Duodenal mucosa (tissue), 2 donors: ENCODE measurements around the gene CLSTN1.
A peak's percentile ranks its signal among the peaks of the same experiment; 100 is the strongest.
"Not testable (repeated sequence)": the region's sequence is repeated elsewhere in the genome, so short reads cannot be mapped to it uniquely, and the experiment has no call there.

ENCODE experiments used
- H3K27ac ChIP-seq: one replicate; pipeline ENCODE4 v1.7.0; 2013; ENCODE audit warnings: low read depth, low read length
- H3K27me3 ChIP-seq, 2 donors: one replicate each; pipeline ENCODE4 v1.7.0; 2013; ENCODE audit warnings: low read length in 2 of 2, control low read depth in 1 of 2; ENCODE audit not compliant: insufficient read depth in 2 of 2, control insufficient read depth in 1 of 2
- H3K36me3 ChIP-seq, 2 donors: one replicate each; pipeline ENCODE4 v1.7.0; 2013; ENCODE audit warnings: low read length in 2 of 2, control low read depth in 1 of 2; ENCODE audit not compliant: insufficient read depth in 2 of 2, control insufficient read depth in 1 of 2
- H3K4me1 ChIP-seq, 2 donors: one replicate each; pipeline ENCODE4 v1.7.0; 2013; ENCODE audit warnings: low read length in 2 of 2, control low read depth in 1 of 2; ENCODE audit not compliant: insufficient read depth in 2 of 2, control insufficient read depth in 1 of 2
- H3K4me3 ChIP-seq, 2 donors: one replicate each; pipeline ENCODE4 v1.7.0; 2013; ENCODE audit warnings: low read length in 2 of 2, low read depth in 1 of 2
- H3K9ac ChIP-seq, 2 donors: one replicate each; pipeline ENCODE4 v1.7.0; 2013; ENCODE audit warnings: low read length in 2 of 2, low read depth in 1 of 2
- H3K9me3 ChIP-seq, 2 donors: one replicate each; pipeline ENCODE4 v1.7.0; 2013; ENCODE audit warnings: low read length in 2 of 2, control low read depth in 1 of 2; ENCODE audit not compliant: control insufficient read depth in 1 of 2

Gene CLSTN1

DNA sequence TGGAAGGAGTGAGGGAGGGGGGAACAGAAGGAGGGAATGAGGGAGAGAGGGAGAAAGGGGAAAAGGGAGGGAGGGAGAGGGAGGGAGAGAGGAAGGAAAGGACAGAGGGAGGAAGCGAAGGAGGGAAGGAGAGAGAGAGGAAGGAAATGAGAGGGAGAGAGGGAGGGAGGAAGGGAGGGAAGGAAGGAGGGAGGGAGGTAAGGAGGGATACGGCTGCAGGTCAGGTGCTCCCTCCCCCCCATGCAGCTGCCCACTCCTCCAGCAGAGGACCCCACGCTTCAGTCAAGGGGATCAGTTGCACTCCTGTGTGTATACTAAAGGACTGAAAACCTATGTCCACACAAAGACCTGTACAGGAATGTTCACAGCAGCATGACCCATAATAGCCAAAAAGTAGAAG lies 54.8 kb downstream of the CLSTN1 start:
- H3K27ac ChIP-seq, result no peak overlapping the region

DNA sequence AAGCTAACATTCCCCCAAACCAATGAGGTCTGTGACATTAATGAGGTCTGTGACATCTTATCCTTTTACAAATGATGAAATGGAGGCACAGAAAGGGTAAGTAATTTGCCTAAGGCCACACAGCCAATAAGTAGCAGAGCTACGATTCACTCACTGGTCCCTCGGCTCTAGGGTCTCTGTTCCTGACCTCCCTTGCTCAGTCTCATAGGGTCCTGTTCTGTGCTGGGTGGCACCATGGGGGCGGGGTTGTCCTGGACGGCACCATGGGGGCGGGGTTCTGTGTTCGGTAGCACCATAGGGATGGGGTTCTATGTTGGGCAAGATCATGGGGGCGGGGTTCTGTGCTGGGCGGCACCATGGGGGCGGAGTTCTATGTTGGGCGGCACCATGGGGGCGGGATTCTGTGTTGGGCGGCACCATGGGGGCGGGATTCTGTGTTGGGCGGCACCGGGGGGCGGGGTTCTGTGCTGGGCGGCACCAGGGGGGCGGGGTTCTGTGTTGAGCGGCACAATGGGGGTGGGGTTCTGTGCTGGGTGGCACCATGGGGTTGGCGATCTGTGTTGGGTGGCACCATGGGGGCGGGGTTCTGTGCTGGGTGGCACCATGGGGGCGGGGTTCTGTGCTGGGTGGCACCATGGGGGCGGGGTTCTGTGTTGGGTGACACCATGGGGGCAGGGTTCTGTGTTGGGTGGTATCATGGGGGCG lies 55.6 kb downstream of the CLSTN1 start:
- peaks cover 4 to 8% of the 10 kb centered on the region in 2 donors for H3K4me1 ChIP-seq
- no peak overlapping the region for H3K9ac ChIP-seq
- no peak overlapping the region for H3K27ac ChIP-seq
- H3K27me3 ChIP-seq, result no peaks in the 10 kb centered on the region
- no peaks in the 10 kb centered on the region for H3K9me3 ChIP-seq
- H3K36me3 ChIP-seq, result peaks cover 4 to 14% of the 10 kb centered on the region in 2 donors
- H3K4me3 ChIP-seq, result no peak overlapping the region

More for the DNA sequence above, 54.8 kb downstream of the CLSTN1 start:
- peak overlapping the region in 1 of 2 donors; percentile 24 for H3K9ac ChIP-seq
- no peak overlapping the region for H3K4me3 ChIP-seq
- peaks cover 4 to 13% of the 10 kb centered on the region in 2 donors for H3K36me3 ChIP-seq
- peaks cover 4 to 8% of the 10 kb centered on the region in 2 donors for H3K4me1 ChIP-seq
- H3K27me3 ChIP-seq, result no peaks in the 10 kb centered on the region
- H3K9me3 ChIP-seq, result no peaks in the 10 kb centered on the region

DNA sequence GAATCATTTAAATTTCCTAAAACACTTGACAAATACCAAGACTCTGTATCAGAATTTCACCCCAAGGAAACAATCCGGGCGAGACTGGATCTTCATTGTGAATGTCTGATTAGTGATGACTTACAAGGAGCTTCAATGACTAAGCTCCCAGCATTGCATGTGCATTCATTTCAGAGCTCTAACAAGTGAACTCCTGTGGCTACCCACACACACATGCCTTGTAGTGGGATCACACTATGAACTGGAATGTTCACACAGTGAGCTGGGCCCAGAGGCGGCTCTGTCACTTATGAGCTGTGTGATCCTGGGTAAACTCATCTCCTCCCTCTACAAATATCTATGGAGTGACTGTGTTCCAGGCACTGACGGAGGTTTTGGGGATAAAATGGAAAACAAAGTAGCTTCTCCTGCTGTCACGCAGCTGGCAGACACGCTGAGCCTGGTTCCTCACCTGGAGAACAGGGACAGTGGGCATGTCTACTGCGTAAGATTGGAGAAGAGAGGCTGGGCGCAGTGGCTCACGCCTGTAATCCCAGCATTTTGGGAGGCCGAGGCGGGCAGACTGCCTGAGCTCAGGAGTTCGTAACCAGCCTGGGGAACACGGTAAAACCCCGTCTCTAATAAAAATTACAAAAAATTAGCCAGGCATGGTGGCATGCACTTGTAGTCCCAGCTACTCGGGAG lies 56.9 kb downstream of the CLSTN1 start:
- Histone ChIP-seq H3K4me3 (no peak overlapping the region), H3K4me1 (peaks cover 4 to 8% of the 10 kb centered on the region in 2 donors), H3K27me3 (no peaks in the 10 kb centered on the region), H3K9ac (no peak overlapping the region), H3K36me3 (peaks cover 0 to 5% of the 10 kb centered on the region in 2 donors), H3K9me3 (no peaks in the 10 kb centered on the region), H3K27ac (no peak overlapping the region)

DNA sequence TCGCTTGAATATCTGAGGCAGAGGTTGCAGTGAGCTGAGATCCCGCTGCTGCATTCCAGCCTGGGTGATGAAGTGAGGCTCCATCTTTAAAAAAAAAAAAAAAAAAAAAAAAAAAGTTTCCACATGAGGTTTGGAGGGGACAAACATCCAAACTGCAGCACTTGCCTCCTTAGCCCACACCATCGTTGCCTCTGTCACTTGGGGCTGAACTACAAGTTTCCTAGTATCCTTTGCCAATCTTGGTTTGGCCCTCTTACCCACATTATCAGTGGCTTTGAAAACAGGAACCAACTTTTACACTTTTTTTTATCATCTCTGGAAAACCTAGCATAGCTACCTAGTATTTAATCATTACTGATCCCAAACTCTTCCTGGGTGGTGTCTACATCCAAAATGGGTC lies 59.2 kb downstream of the CLSTN1 start:
- Histone ChIP-seq H3K36me3 (peaks cover 0 to 10% of the 10 kb centered on the region in 2 donors), H3K4me1 (peaks cover 4 to 7% of the 10 kb centered on the region in 2 donors), H3K9ac (no peak overlapping the region)

DNA sequence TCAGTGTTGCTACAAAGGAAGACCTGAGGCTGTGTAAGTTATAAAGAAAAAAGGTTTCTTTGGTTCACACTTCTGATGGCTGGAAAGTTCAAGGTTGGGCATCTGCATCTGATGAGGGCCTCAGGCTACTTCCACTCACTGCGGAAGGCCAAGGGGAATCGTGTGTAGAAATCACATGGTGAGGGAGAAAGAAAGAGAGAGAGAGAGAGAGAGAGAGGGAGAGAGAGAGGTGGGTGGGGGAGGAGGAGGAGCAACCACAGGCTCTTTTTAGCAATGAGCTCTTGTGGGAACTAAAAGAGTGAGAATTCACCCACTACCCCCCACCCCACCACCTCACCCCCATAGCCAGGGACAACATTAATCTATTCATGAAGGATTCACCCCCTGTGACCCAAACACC lies 59.9 kb downstream of the CLSTN1 start:
- H3K36me3 ChIP-seq, result peaks cover 0 to 10% of the 10 kb centered on the region in 2 donors
- H3K9me3 ChIP-seq, result no peaks in the 10 kb centered on the region
- no peak overlapping the region for H3K27ac ChIP-seq
- no peak overlapping the region for H3K9ac ChIP-seq
- no peak overlapping the region for H3K4me3 ChIP-seq
- H3K27me3 ChIP-seq, result no peaks in the 10 kb centered on the region
- peaks cover under 1% of the 10 kb centered on the region in 2 donors for H3K4me1 ChIP-seq

More for the DNA sequence above, 59.2 kb downstream of the CLSTN1 start:
- Histone ChIP-seq H3K4me3 (no peak overlapping the region), H3K27me3 (no peaks in the 10 kb centered on the region), H3K27ac (no peak overlapping the region), H3K9me3 (no peaks in the 10 kb centered on the region)

DNA sequence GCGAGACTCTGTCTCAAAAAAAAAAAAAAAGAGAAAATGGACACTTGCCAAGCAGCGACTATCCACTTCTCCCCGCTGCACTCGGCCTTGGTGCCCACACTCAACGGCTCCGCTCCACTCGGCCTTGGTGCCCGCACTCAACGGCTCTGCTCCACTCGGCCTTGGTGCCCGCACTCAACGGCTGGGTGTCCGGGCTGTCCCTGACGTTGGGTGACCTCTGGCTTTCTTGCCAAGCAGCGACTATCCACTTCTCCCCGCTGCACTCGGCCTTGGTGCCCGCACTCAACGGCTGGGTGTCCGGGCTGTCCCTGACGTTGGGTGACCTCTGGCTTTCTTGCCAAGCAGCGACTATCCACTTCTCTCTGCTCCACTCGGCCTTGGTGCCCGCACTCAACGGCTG lies 61.3 kb downstream of the CLSTN1 start:
- H3K9me3 ChIP-seq, H3K27ac ChIP-seq, H3K27me3 ChIP-seq, H3K4me1 ChIP-seq, H3K4me3 ChIP-seq, H3K9ac ChIP-seq: not testable (repeated sequence)
- peaks cover 0 to 10% of the 10 kb centered on the region in 2 donors for H3K36me3 ChIP-seq

DNA sequence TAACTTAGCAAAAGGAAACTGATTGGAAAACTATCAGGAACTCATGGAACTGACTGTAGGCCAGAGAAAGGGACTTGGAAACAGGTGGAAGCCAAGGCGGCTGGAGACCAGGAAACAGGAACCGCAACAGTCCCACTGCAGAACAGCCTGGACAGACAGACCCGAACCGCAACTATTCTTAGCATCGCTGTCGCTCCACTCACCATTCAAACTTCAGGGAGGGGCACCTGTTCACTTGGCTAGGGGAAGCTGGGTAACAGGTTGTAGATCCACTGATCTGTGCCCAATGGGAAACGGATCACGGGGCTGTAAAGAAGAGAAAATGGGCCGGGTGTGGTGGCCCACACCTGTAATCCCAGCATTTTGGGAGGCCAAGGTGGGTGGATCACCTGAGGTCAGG lies 61.9 kb downstream of the CLSTN1 start:
- Histone ChIP-seq H3K9ac (no peak overlapping the region), H3K27ac (no peak overlapping the region), H3K4me3 (no peak overlapping the region), H3K9me3 (no peaks in the 10 kb centered on the region), H3K27me3 (no peaks in the 10 kb centered on the region), H3K36me3 (peaks cover 0 to 10% of the 10 kb centered on the region in 2 donors), H3K4me1 (no peaks in the 10 kb centered on the region)

DNA sequence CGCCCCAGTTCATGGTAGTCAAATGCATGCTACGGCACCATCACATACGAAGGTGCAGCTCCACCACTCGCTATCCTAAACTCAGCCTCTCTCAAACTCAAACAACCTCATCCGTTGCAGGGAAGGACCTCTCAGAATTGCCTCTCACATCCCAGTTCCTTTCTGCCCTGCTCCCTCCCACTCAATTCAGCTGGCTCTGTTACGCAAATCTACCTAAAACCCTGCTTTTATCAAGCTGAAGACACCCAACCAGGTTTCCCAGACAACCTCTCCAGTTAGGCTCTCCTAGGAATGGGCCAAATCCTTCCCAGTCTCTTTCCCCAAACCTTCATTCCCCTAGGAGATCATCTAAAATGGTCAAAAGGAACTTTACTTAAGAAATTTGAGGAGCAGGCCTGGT lies 62.9 kb downstream of the CLSTN1 start:
- no peak overlapping the region for H3K4me3 ChIP-seq
- no peak overlapping the region for H3K27ac ChIP-seq
- H3K36me3 ChIP-seq, result peaks cover 0 to 10% of the 10 kb centered on the region in 2 donors

DNA sequence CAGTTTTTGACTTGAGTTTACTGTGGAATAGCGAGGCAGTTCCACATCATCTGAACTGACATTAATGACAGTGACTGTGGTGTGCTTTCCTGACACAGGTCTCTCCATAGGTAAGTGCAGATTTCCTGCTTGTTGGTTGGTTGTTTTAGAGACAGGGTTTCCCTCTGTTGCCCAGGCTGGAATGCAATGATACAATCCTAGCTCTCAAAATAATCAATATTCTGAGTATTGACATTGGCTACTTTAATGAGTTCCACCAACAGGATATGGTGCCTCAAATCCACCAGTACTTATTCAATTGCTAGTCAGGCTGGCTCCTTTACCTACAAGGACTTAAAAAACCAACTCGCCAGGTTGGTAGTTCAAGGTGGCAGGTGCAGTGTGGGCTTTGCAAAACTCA lies 63.8 kb downstream of the CLSTN1 start:
- no peaks in the 10 kb centered on the region for H3K27me3 ChIP-seq
- no peak overlapping the region for H3K4me3 ChIP-seq
- no peaks in the 10 kb centered on the region for H3K9me3 ChIP-seq
- H3K4me1 ChIP-seq, result no peaks in the 10 kb centered on the region
- no peak overlapping the region for H3K27ac ChIP-seq
- H3K9ac ChIP-seq, result no peak overlapping the region
- H3K36me3 ChIP-seq, result peaks cover 0 to 13% of the 10 kb centered on the region in 2 donors

More for the DNA sequence above, 62.9 kb downstream of the CLSTN1 start:
- H3K4me1 ChIP-seq, result no peaks in the 10 kb centered on the region
- H3K9me3 ChIP-seq, result no peaks in the 10 kb centered on the region
- no peak overlapping the region for H3K9ac ChIP-seq
- no peaks in the 10 kb centered on the region for H3K27me3 ChIP-seq

DNA sequence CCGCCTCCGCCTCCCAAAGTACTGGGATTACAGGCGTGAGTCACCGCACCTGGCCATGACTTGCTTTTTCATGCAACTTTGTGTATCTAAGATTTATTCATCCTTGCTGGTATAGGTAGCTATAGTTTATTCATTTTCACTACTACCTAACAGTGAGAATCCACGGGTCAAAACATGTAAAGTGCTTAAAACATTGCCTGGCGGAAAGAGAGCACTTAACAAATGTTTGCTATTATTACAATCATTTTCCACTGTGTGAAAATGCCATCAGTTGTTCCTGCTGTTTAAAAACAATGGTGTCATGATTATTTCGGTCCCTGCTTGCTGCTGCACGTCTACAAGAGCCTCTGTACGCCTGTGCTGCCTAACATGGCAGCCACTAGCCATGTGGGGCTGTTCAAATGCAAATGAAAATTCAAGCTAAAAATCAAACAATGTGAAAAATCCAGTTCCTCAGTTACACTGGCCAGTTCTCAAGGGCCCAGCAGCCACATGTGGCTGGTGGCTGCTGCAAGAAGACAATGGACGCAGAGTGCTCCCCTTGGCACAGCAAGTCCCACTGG lies 65.1 kb downstream of the CLSTN1 start:
- Histone ChIP-seq H3K36me3 (peaks cover 0 to 23% of the 10 kb centered on the region in 2 donors), H3K9me3 (no peaks in the 10 kb centered on the region), H3K27me3 (no peaks in the 10 kb centered on the region), H3K4me3 (no peak overlapping the region), H3K27ac (no peak overlapping the region), H3K4me1 (no peaks in the 10 kb centered on the region), H3K9ac (no peak overlapping the region)
